H9 (cell line): ENCODE measurements around the gene TRAPPC2B. TPM values are rescaled to one million over a fixed set of nuclear protein-coding genes. Genes with fewer than 3 reads are reported as not detected.

ENCODE experiments used
- DNase-seq: peaks from one replicate; pipeline ENCODE4 v3.0.0-alpha.2; 2017
- H2AFZ ChIP-seq: one replicate; pipeline ENCODE4 v1.6.1; 2013; ENCODE audit warnings: mild to moderate bottlenecking, low read length, control low read depth, moderate library complexity
- H2AK5ac ChIP-seq: 2 replicates; pipeline ENCODE4 v1.6.1; 2013; ENCODE audit warnings: low read length, control low read depth, mixed read lengths; ENCODE audit not compliant: insufficient read length
- H2BK120ac ChIP-seq: one replicate; pipeline ENCODE4 v1.6.1; 2013; ENCODE audit warnings: low read depth, mild to moderate bottlenecking, low read length, control low read depth, inconsistent platforms; ENCODE audit not compliant: poor library complexity, severe bottlenecking
- H2BK12ac ChIP-seq: 2 replicates; pipeline ENCODE4 v1.6.1; 2013; ENCODE audit warnings: low read length, control low read depth, mixed read lengths, low read depth; ENCODE audit not compliant: insufficient read length
- H2BK15ac ChIP-seq: 2 replicates; pipeline ENCODE4 v1.6.1; 2013; ENCODE audit warnings: low read depth, low read length, control low read depth
- H2BK20ac ChIP-seq: one replicate; pipeline ENCODE4 v1.6.1; 2013; ENCODE audit warnings: low read depth, mild to moderate bottlenecking, low read length, control low read depth, inconsistent platforms; ENCODE audit not compliant: poor library complexity, severe bottlenecking
- H2BK5ac ChIP-seq: 2 replicates; pipeline ENCODE4 v1.6.1; 2013; ENCODE audit warnings: low read length, control low read depth, mixed read lengths; ENCODE audit not compliant: insufficient read length
- H3K14ac ChIP-seq: 2 replicates; pipeline ENCODE4 v1.6.1; 2013; ENCODE audit warnings: low read length, control low read depth; ENCODE audit not compliant: insufficient read depth
- H3K18ac ChIP-seq: 2 replicates; pipeline ENCODE4 v1.6.1; 2013; ENCODE audit warnings: low read depth, mild to moderate bottlenecking, mixed read lengths, low read length, control low read depth; ENCODE audit not compliant: insufficient read length
- H3K23ac ChIP-seq: 2 replicates; pipeline ENCODE4 v1.6.1; 2013; ENCODE audit warnings: low read length, control low read depth, mixed read lengths, low read depth; ENCODE audit not compliant: insufficient read length
- H3K23me2 ChIP-seq: 2 replicates; pipeline ENCODE4 v1.6.1; 2013; ENCODE audit warnings: low read depth, mild to moderate bottlenecking, mixed read lengths, low read length, control low read depth; ENCODE audit not compliant: insufficient read length, poor library complexity, severe bottlenecking
- H3K27ac ChIP-seq: 2 replicates; pipeline ENCODE4 v1.5.1; 2013; ENCODE audit warnings: low read length, control low read depth, mixed read lengths, low read depth; ENCODE audit not compliant: insufficient read length
- H3K27me3 ChIP-seq: 2 replicates; pipeline ENCODE4 v1.6.1; 2013; ENCODE audit warnings: low read length, control low read depth, inconsistent platforms; ENCODE audit not compliant: insufficient read depth
- H3K4ac ChIP-seq: 2 replicates; pipeline ENCODE4 v1.6.1; 2013; ENCODE audit warnings: low read depth, mild to moderate bottlenecking, control low read depth, inconsistent platforms, low read length, moderate library complexity
- H3K4me1 ChIP-seq: 2 replicates; pipeline ENCODE4 v1.6.1; 2013; ENCODE audit warnings: low read length, control low read depth, inconsistent platforms; ENCODE audit not compliant: insufficient read depth
- H3K4me2 ChIP-seq: 2 replicates; pipeline ENCODE4 v1.6.1; 2013; ENCODE audit warnings: low read length, control low read depth, mixed read lengths; ENCODE audit not compliant: insufficient read length, insufficient read depth
- H3K56ac ChIP-seq: 2 replicates; pipeline ENCODE4 v1.6.1; 2013; ENCODE audit warnings: low read depth, mild to moderate bottlenecking, mixed read lengths, low read length, control low read depth; ENCODE audit not compliant: insufficient read length
- H3K79me1 ChIP-seq: 2 replicates; pipeline ENCODE4 v1.6.1; 2013; ENCODE audit warnings: low read depth, mild to moderate bottlenecking, moderate library complexity, low read length, control low read depth, inconsistent platforms; ENCODE audit not compliant: insufficient read depth, poor library complexity, severe bottlenecking
- H3K79me2 ChIP-seq: 2 replicates; pipeline ENCODE4 v1.6.1; 2013; ENCODE audit warnings: low read length, control low read depth, inconsistent platforms; ENCODE audit not compliant: insufficient read depth
- H3K9ac ChIP-seq: 2 replicates; pipeline ENCODE4 v1.6.1; 2013; ENCODE audit warnings: low read length, control low read depth, mixed read lengths; ENCODE audit not compliant: insufficient read length; ENCODE audit errors: extremely low read depth
- H3K9me3 ChIP-seq: one replicate; pipeline ENCODE4 v1.6.1; 2013; ENCODE audit warnings: low read depth, low read length, inconsistent platforms; ENCODE audit not compliant: control insufficient read depth
- H3T11ph ChIP-seq: one replicate; pipeline ENCODE4 v1.6.1; 2013; ENCODE audit warnings: mild to moderate bottlenecking, low read length, control low read depth, inconsistent platforms
- H4K20me1 ChIP-seq: one replicate; pipeline ENCODE4 v1.6.1; 2013; ENCODE audit not compliant: control insufficient read depth, insufficient read length, insufficient read depth
- H4K5ac ChIP-seq: 2 replicates; pipeline ENCODE4 v1.6.1; 2013; ENCODE audit warnings: low read depth, mild to moderate bottlenecking, mixed read lengths, low read length, control low read depth; ENCODE audit not compliant: insufficient read length
- H4K8ac ChIP-seq: replicated peaks from 2 replicates; pipeline ENCODE4 v1.6.1; 2013; ENCODE audit warnings: low read length, control low read depth, mixed read lengths, low read depth; ENCODE audit not compliant: insufficient read length
- H4K91ac ChIP-seq: 2 replicates; pipeline ENCODE4 v1.6.1; 2013; ENCODE audit warnings: low read depth, mild to moderate bottlenecking, moderate library complexity, mixed read lengths, low read length, control low read depth; ENCODE audit not compliant: insufficient read length
- H3K27ac Mint-ChIP-seq, 3 experiments: 2 replicates in 2 of 3; 3 replicates in 1 of 3; pipeline ENCODE4 v1.8.0; 2020 to 2021; ENCODE audit warnings: mixed read lengths in 3 of 3, mild to moderate bottlenecking in 1 of 3, moderate library complexity in 1 of 3
- H3K27me3 Mint-ChIP-seq: 2 replicates; pipeline ENCODE4 v1.8.0; 2021; ENCODE audit warnings: low read depth, mild to moderate bottlenecking, moderate library complexity, mixed read lengths
- H3K36me3 Mint-ChIP-seq, 3 experiments: 2 replicates in 2 of 3; 3 replicates in 1 of 3; pipeline ENCODE4 v1.8.0; 2020 to 2021; ENCODE audit warnings: low read depth in 3 of 3, mixed read lengths in 3 of 3; ENCODE audit not compliant: insufficient read depth in 1 of 3
- H3K4me1 Mint-ChIP-seq, 2 experiments: 2 replicates each; pipeline ENCODE4 v1.8.0; 2020; ENCODE audit warnings: mixed read lengths in 2 of 2
- H3K4me3 Mint-ChIP-seq, 2 experiments: 2 replicates in 1 of 2; 3 replicates in 1 of 2; pipeline ENCODE4 v1.8.0; 2020 to 2021; ENCODE audit warnings: mild to moderate bottlenecking in 2 of 2, mixed read lengths in 2 of 2, moderate library complexity in 1 of 2
- H3K9me3 Mint-ChIP-seq, 2 experiments: 2 replicates in 1 of 2; 3 replicates in 1 of 2; pipeline ENCODE4 v1.8.0; 2020; ENCODE audit warnings: mild to moderate bottlenecking in 2 of 2, mixed read lengths in 2 of 2, moderate library complexity in 1 of 2
- WGBS: extraction: QIAGEN DNeasy Blood & Tissue Kit; methylation state at CpG from one replicate; pipeline ENCODE4 v1.1.7; 2013; ENCODE audit warnings: missing lambda C conversion rate, low lambda C conversion rate, mixed read lengths; ENCODE audit not compliant: insufficient read length; ENCODE audit errors: extremely low coverage; 5-methylcytosine and 5-hydroxymethylcytosine counted together
- total RNA-seq: library from RNA; stranded (reverse); gene quantifications from 2 replicates; pipeline ENCODE4 v1.2.1, GENCODE V29; 2021
- TF ChIP-seq, protein P1 (sequence below): fragments of 200-600 bp; sonication (generic); conservative IDR thresholded peaks from 3 replicates; pipeline ENCODE4 v1.8.0; 2021; ENCODE audit warnings: antibody characterized with exemption, mild to moderate bottlenecking

Gene TRAPPC2B
- total RNA-seq, 1 experiment from 2014 or later = 12.4 TPM

- peak within 1 kb of the TSS; percentile 77 for H3K9ac ChIP-seq
- H3K27ac Mint-ChIP-seq = peak within 1 kb of the TSS; percentile 42 to 98 (median 96); a peak in 5 of 7 replicates
- H3K9me3 Mint-ChIP-seq = no peaks in the 10 kb centered on the region
- peaks cover 0 to 5% (median 2%) of the 10 kb centered on the region in 3 experiments; a peak in 2 of 7 replicates for H3K36me3 Mint-ChIP-seq
- H3K79me1 ChIP-seq = no peaks in the 10 kb centered on the region
- no peak within 1 kb of the TSS for H4K8ac ChIP-seq
- peak within 1 kb of the TSS; percentile 52 for H2AFZ ChIP-seq
- H3K23ac ChIP-seq = no peak within 1 kb of the TSS
- no peak within 1 kb of the TSS for H3K27ac ChIP-seq
- H3K4me1 ChIP-seq = no peaks in the 10 kb centered on the region
- no peak within 1 kb of the TSS for H2BK15ac ChIP-seq
- no peak within 1 kb of the TSS for H2BK120ac ChIP-seq
- H3K4me2 ChIP-seq = peak within 1 kb of the TSS; percentile 89
- no peak within 1 kb of the TSS for H2BK12ac ChIP-seq
- peak within 1 kb of the TSS; percentile 92 to 96 for H3K4me3 Mint-ChIP-seq
- H4K5ac ChIP-seq = no peak within 1 kb of the TSS
- peak within 1 kb of the TSS; percentile 45 for H3K18ac ChIP-seq
- H4K20me1 ChIP-seq = no peaks in the 10 kb centered on the region
- no peak within 1 kb of the TSS for H2AK5ac ChIP-seq
- no peaks in the 10 kb centered on the region for H3K9me3 ChIP-seq
- peaks cover 13% of the 10 kb centered on the region in 2 experiments for H3K4me1 Mint-ChIP-seq
- H2BK20ac ChIP-seq = no peak within 1 kb of the TSS
- H2BK5ac ChIP-seq = no peak within 1 kb of the TSS
- H3K27me3 ChIP-seq = no peaks in the 10 kb centered on the region
- peak; percentile 100 for DNase-seq
- H3K23me2 ChIP-seq = peaks cover 6% of the 10 kb centered on the region
- H3T11ph ChIP-seq = no peak within 1 kb of the TSS
- WGBS = no CpG with 5 or more reads among the region's 50 CpGs
- H4K91ac ChIP-seq = no peak within 1 kb of the TSS
- TF ChIP-seq, protein P1, sequence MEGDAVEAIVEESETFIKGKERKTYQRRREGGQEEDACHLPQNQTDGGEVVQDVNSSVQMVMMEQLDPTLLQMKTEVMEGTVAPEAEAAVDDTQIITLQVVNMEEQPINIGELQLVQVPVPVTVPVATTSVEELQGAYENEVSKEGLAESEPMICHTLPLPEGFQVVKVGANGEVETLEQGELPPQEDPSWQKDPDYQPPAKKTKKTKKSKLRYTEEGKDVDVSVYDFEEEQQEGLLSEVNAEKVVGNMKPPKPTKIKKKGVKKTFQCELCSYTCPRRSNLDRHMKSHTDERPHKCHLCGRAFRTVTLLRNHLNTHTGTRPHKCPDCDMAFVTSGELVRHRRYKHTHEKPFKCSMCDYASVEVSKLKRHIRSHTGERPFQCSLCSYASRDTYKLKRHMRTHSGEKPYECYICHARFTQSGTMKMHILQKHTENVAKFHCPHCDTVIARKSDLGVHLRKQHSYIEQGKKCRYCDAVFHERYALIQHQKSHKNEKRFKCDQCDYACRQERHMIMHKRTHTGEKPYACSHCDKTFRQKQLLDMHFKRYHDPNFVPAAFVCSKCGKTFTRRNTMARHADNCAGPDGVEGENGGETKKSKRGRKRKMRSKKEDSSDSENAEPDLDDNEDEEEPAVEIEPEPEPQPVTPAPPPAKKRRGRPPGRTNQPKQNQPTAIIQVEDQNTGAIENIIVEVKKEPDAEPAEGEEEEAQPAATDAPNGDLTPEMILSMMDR = peak; percentile 27; the same call in 2 of the 3 replicates
- H3K14ac ChIP-seq = peak within 1 kb of the TSS; percentile 28; the same call in 1 of the 2 replicates
- no peak within 1 kb of the TSS for H3K4ac ChIP-seq
- peaks cover 10% of the 10 kb centered on the region; the same call in 1 of the 2 replicates for H3K79me2 ChIP-seq
- peaks cover 16% of the 10 kb centered on the region for H3K27me3 Mint-ChIP-seq
- no peak within 1 kb of the TSS for H3K56ac ChIP-seq
These were observed 26.6 kb downstream of the TRAPPC2B start, which contains the start of gene ZNF548 for GRCh38 chr19:57389730-57390598. Gene ZNF548 (plus strand): TSS chr19:57389854. CDS start chr19:57390100, 246 bp downstream.
